GM10266 (cell line): ENCODE results near the gene TRUB1.

Experiments
- DNase-seq: peaks from one replicate; pipeline ENCODE4 v3.0.0; 2012; ENCODE audit errors: extremely low spot score
- TF ChIP-seq, protein P1 (sequence below): IDR thresholded peaks from 2 replicates; pipeline ENCODE4 v1.5.1; 2012; ENCODE audit warnings: mild to moderate bottlenecking, low read depth; ENCODE audit not compliant: control insufficient read depth, insufficient read depth; ENCODE audit errors: missing control alignments

Gene TRUB1

DNA sequence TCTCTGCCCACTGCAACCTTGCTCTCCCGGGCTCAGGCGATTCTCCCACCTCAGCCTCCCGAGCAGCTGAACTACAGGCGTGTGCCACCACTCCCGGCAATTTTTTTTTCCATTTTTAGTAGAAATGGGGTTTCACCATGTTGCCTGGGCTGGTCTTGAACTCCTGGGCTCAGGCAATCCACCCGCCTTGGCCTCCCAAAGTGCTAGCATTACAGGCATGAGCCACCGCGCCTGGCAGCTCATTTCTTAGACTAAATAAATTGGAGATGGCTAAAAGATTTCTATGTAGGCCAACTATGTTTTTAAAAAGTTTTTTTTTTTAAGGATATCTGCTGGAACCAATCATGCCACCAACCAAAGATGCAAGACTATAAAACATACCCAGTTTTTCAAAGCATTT, 67.8 kb downstream of the TRUB1 start:
- TF ChIP-seq, protein P1, sequence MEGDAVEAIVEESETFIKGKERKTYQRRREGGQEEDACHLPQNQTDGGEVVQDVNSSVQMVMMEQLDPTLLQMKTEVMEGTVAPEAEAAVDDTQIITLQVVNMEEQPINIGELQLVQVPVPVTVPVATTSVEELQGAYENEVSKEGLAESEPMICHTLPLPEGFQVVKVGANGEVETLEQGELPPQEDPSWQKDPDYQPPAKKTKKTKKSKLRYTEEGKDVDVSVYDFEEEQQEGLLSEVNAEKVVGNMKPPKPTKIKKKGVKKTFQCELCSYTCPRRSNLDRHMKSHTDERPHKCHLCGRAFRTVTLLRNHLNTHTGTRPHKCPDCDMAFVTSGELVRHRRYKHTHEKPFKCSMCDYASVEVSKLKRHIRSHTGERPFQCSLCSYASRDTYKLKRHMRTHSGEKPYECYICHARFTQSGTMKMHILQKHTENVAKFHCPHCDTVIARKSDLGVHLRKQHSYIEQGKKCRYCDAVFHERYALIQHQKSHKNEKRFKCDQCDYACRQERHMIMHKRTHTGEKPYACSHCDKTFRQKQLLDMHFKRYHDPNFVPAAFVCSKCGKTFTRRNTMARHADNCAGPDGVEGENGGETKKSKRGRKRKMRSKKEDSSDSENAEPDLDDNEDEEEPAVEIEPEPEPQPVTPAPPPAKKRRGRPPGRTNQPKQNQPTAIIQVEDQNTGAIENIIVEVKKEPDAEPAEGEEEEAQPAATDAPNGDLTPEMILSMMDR, result no peak
- no peak for DNase-seq

DNA sequence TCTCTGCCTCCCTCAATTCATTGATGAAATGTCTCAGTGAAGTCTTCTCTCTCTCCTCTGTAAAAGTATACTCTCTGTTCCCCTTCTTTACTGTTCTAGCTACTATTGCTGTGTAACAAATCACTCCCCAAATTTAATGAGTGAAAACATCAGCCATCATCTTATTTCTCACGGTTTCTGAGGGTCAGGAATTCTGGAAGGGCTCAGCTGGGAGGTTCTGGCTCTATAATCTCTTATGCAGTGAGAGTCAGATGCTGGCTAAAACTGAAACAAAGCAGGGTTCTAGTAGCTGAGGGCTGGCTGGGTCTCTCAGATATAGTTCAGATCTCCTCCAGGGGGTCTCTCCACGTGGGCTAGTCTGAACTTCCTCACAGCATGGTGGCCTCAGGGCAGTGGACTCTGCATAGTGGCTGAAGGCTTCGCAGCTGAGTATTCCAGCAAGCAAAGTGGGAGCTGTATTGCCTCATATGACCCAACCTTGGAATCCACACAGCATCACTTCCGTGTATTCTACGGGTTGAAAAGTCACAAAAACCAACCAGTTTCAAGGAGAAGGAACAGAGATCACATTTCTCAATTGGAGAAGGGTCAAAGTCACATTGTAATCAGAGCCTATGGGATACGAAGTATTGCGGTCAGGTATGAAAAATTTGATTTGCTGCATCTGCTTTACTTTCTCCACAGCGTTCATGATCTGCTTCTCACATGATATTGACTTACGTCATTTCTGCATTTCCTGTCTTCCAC, 80.4 kb downstream of the TRUB1 start:
- no peak for DNase-seq
- TF ChIP-seq, protein P1, result no peak

DNA sequence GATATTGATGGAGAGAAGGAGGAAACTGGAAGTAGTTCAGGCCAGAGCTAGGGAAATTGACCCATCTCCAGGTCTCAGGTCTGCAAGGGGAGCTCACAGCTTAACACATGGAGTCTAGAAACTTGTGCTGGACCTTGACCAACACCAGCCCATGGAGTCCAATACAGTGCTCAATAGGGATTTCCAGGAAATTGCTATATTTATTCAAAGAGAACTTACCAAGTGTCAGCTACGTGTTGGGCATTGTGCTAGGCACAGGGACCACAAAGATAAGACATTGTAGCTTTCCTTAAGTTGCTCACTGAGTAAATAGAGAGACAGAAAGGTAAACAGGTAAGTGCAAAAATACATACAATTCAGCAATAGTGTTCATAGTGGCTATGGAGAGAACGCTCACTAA, 82.5 kb downstream of the TRUB1 start:
- TF ChIP-seq, protein P1, result no peak
- DNase-seq, result no peak

DNA sequence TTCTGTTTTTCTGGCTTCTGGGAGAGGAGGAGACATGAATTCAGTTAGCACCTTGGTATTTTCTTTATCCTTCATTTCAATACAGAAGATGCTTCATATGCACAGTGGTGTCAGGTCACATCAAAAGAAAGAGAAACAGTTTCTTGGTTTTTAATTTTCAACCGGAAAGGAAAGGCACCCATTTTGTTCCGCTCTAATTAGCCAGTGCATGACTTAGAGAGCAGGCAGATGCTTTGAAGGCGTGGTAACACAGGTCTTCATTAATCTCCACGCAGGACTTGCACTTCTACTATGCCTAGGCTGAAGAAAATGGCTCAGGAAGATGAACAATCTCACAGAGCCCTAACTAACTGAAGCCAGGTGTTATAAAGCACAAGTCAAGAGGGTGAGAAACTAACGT, 84.7 kb downstream of the TRUB1 start:
- peak; percentile 6 for DNase-seq
- TF ChIP-seq, protein P1, result no peak

DNA sequence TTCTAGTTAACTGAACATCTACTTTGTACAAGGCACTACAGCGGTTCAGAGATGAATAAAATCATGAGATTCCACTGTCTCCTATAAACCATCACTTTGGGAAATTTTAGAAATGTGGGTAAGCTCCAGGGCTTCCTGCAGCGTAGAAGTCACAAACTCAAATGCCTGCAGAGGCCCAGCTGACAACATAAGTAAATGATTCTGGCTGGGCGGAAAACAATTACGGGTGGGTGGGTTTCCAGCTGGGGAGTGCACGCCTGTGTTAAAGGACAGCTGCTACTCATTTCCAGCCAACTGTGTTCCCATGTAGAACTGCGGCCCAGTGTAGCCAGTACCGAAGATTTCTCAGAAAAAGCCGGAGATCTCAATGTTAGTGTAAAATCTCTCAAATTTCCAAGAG, 85.7 kb downstream of the TRUB1 start:
- TF ChIP-seq, protein P1, result no peak
- DNase-seq, result no peak

DNA sequence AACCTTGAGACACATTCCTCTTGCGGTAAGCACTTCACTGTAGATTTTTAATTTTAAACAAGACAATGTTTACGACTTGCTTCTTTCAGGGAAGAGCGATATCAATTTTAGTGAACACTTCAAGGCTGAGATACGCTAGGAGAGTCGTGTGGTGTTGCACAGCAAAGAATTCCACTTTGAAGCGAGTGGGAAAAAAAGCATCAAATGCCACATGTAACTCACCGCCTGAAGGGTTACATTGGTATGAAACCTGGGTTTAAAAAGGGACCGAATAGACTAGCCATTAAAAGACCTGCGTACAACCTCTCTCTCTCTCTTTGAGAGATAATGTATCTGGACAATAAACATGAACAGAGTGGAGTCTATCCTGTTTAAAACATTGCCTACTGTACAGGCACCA, 86.4 kb downstream of the TRUB1 start:
- TF ChIP-seq, protein P1, result no peak

DNA sequence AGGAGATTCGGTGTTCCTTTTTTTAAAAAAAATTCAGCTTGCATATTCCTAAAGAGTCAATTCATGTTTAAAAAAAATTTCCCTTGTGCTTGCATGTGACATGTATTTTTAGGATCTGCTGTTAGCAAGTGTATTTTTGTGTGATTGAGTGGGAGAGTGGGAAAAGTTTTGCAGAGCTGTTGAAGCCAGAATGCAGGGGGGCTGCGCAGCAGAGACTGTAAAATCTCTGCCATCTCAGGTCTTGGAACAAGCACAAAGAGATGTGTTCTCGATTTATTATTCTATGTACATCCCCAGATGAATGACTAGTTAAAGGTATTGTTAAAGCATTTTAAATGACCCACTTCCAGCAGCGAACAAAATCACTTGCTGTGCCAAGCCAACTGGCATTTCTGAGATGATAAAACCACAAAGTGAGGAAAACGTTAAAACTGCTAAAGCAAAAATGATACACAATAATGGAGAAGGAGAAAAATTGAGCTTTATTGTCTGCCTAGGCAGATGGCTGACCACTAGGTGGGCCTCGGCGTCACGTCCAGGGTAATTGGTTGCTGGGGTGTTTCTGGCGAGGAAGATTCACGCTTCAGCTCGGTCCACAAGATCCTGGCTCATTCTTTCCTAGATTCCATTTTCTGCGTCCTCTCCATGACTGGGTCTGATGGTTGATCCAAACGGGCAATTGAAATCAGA, 88.2 kb downstream of the TRUB1 start:
- TF ChIP-seq, protein P1, result no peak
- DNase-seq, result no peak

More for the DNA sequence above, 86.4 kb downstream of the TRUB1 start:
- DNase-seq, result no peak
